Body of pancreas (tissue), 4 donors: ENCODE data around the gene RND2.

ENCODE experiments used
- CTCF ChIP-seq, 7 experiments: fragments of 450-650 bp in 4 of 7; fragments of 200-600 bp in 3 of 7; sonication (generic) in 3 of 7; IDR thresholded peaks; one replicate each; pipeline ENCODE4 v1.5.1; 2016 to 2019; ENCODE audit warnings: antibody characterized with exemption in 7 of 7
- POLR2A ChIP-seq, 3 donors: fragments of 450-650 bp; IDR thresholded peaks; one replicate each; pipeline ENCODE4 v1.6.1; 2016; ENCODE audit warnings: antibody characterized with exemption in 3 of 3, mild to moderate bottlenecking in 2 of 3

GRCh38 chr17:43025290-43025657 is 243 bp downstream of the RND2 start:
- no peak for TF ChIP-seq POLR2A (IDR thresholded peaks at IDR 0.05)
- no peak for TF ChIP-seq CTCF (IDR thresholded peaks at IDR 0.05)
